Caco-2 (cell line): Measurements from ENCODE around the gene PRKAR1B. TPM values are rescaled to one million over a fixed set of nuclear protein-coding genes. Genes with fewer than 3 reads are reported as not detected.

Source experiments
- BruUV-seq: library from RNA; stranded (reverse); fragments of 400-500 nt; replicated peaks from 2 replicates; lab custom pipeline; 2021; lab: Mats Ljungman, UMichigan
- CTCF ChIA-PET: fragments of 300-600 bp; sonication (Branson Sonifier 250); formaldehyde crosslinking; loops from one replicate; lab custom pipeline; 2022; ENCODE audit warnings: antibody characterized with exemption; lab: Charles Lee
- POLR2A ChIA-PET: fragments of 300-600 bp; sonication (Branson Sonifier 250); formaldehyde crosslinking; loops from one replicate; lab custom pipeline; 2022; ENCODE audit warnings: antibody characterized with exemption; lab: Charles Lee
- DNase-seq, 2 experiments: peaks; one replicate each; pipeline versions ENCODE4 v3.0.0 to v3.0.0-alpha.2; 2020 to 2022
- H3K27me3 ChIP-seq: replicated peaks from 2 replicates; pipeline ENCODE4 v1.6.0; 2011; ENCODE audit warnings: low read length; ENCODE audit not compliant: control insufficient read depth, insufficient read depth
- H3K36me3 ChIP-seq: 2 replicates; pipeline ENCODE4 v1.5.1; 2011; ENCODE audit warnings: low read length; ENCODE audit not compliant: control insufficient read depth, insufficient read depth
- H3K4me1 ChIP-seq: fragments of 250-450 bp; sonication (Bioruptor Pico); 2 replicates; pipeline ENCODE4 v1.5.1; 2020; ENCODE audit warnings: mild to moderate bottlenecking
- H3K4me3 ChIP-seq: 2 replicates; pipeline ENCODE4 v1.5.1; 2011; ENCODE audit warnings: low read depth, mild to moderate bottlenecking, control low read depth, low read length
- H3K9me3 ChIP-seq: fragments of 250-450 bp; sonication (Bioruptor Pico); 2 replicates; pipeline ENCODE4 v1.5.1; 2020; ENCODE audit warnings: mild to moderate bottlenecking, moderate library complexity
- H3K27ac Mint-ChIP-seq: one replicate; pipeline ENCODE4 v1.8.0; 2022; ENCODE audit warnings: mixed read lengths; ENCODE audit not compliant: unreplicated experiment
- H3K27me3 Mint-ChIP-seq: one replicate; pipeline ENCODE4 v1.8.0; 2022; ENCODE audit warnings: mixed read lengths; ENCODE audit not compliant: insufficient read depth, unreplicated experiment
- H3K36me3 Mint-ChIP-seq: one replicate; pipeline ENCODE4 v1.8.0; 2022; ENCODE audit warnings: mild to moderate bottlenecking, mixed read lengths; ENCODE audit not compliant: insufficient read depth, unreplicated experiment
- H3K4me1 Mint-ChIP-seq: one replicate; pipeline ENCODE4 v1.8.0; 2022; ENCODE audit warnings: low read depth, mixed read lengths; ENCODE audit not compliant: unreplicated experiment
- H3K4me3 Mint-ChIP-seq: one replicate; pipeline ENCODE4 v1.8.0; 2022; ENCODE audit warnings: mild to moderate bottlenecking, moderate library complexity, mixed read lengths; ENCODE audit not compliant: unreplicated experiment
- H3K9me3 Mint-ChIP-seq: one replicate; pipeline ENCODE4 v1.8.0; 2022; ENCODE audit warnings: mixed read lengths; ENCODE audit not compliant: unreplicated experiment
- intact Hi-C: fragments of 100-400 bp; cut with micrococcal nuclease; formaldehyde crosslinking; loops from one replicate; pipeline ENCODE4 v1.10.0; 2022; ENCODE audit not compliant: unreplicated experiment
- total RNA-seq: library from RNA; stranded (reverse); gene quantifications from 2 replicates; pipeline ENCODE4 v1.2.3, GENCODE V29; 2022
- TF ChIP-seq, protein P1 (sequence below), 2 experiments: fragments of 200-600 bp in 1 of 2; IDR thresholded peaks; 1 replicate in 1 of 2; 2 replicates in 1 of 2; pipeline versions ENCODE4 v1.5.1 to v1.8.0; 2011 to 2022; ENCODE audit warnings: antibody characterized with exemption in 1 of 2, control low read depth in 1 of 2, inconsistent platforms in 1 of 2, low read depth in 1 of 2, low read length in 1 of 2, mild to moderate bottlenecking in 1 of 2, moderate library complexity in 1 of 2; ENCODE audit not compliant: insufficient read depth in 1 of 2, severe bottlenecking in 1 of 2, unreplicated experiment in 1 of 2

The PRKAR1B gene
- total RNA-seq, 1 experiment from 2014 or later = 56.6 TPM

DNA sequence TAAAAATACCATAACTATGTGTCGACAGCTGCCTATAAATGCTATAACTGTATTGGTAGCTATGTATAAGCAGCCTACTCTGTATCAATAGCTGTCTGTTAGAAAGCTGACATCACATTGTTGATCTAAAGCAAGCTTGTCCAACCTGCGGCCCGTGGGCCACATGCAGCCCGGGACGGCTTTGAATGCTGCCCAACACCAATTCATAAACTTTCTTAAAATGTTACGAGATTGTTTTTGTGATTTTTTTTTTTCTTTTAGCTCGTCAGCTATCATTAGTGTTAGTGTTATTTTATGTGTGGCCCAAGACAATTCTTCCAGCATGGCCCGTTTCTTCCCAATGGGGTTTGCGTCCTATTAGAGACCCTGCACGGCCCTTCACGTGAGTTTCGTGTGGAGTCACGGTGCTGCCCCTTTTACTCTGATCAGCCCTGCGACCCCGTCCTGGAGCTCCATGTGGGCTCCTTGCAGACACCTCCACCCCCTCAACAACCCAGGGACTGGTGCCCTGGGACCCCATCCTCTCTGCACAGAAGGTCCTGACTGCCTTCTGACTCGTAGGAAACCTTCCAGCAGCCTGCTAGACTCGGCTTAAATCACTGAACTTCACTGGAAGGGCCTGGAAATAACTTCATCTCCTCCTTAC, 4.5 kb upstream of the PRKAR1B start:
- peaks cover 23% of the 10 kb centered on the region for H3K36me3 Mint-ChIP-seq
- H3K9me3 ChIP-seq = peaks cover 12% of the 10 kb centered on the region
- BruUV-seq = no TSS peak
- TF ChIP-seq, protein P1, sequence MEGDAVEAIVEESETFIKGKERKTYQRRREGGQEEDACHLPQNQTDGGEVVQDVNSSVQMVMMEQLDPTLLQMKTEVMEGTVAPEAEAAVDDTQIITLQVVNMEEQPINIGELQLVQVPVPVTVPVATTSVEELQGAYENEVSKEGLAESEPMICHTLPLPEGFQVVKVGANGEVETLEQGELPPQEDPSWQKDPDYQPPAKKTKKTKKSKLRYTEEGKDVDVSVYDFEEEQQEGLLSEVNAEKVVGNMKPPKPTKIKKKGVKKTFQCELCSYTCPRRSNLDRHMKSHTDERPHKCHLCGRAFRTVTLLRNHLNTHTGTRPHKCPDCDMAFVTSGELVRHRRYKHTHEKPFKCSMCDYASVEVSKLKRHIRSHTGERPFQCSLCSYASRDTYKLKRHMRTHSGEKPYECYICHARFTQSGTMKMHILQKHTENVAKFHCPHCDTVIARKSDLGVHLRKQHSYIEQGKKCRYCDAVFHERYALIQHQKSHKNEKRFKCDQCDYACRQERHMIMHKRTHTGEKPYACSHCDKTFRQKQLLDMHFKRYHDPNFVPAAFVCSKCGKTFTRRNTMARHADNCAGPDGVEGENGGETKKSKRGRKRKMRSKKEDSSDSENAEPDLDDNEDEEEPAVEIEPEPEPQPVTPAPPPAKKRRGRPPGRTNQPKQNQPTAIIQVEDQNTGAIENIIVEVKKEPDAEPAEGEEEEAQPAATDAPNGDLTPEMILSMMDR (IDR thresholded peaks at IDR 0.05; ENCODE audit: insufficient read depth in 1 of 2, low read depth in 1 of 2, low read length in 1 of 2, severe bottlenecking in 1 of 2, unreplicated experiment in 1 of 2) = no peak
- no peaks in the 10 kb centered on the region for H3K4me1 Mint-ChIP-seq
- no peaks in the 10 kb centered on the region for H3K27me3 ChIP-seq
- H3K27me3 Mint-ChIP-seq = no peaks in the 10 kb centered on the region
- ChIA-PET CTCF (no interaction called here), POLR2A (no interaction called here)
- no peak overlapping the region for H3K27ac Mint-ChIP-seq
- H3K9me3 Mint-ChIP-seq = no peaks in the 10 kb centered on the region
- H3K4me3 Mint-ChIP-seq = no peak overlapping the region
- intact Hi-C loops = no loop called here
- H3K36me3 ChIP-seq = peaks cover 4% of the 10 kb centered on the region; the same call in 1 of the 2 replicates
- DNase-seq = no peak
- H3K4me3 ChIP-seq = no peak overlapping the region
- H3K4me1 ChIP-seq = 0 out of 2 replicates have a peak, but pooled peaks cover 3% of the 10 kb centered on the region

DNA sequence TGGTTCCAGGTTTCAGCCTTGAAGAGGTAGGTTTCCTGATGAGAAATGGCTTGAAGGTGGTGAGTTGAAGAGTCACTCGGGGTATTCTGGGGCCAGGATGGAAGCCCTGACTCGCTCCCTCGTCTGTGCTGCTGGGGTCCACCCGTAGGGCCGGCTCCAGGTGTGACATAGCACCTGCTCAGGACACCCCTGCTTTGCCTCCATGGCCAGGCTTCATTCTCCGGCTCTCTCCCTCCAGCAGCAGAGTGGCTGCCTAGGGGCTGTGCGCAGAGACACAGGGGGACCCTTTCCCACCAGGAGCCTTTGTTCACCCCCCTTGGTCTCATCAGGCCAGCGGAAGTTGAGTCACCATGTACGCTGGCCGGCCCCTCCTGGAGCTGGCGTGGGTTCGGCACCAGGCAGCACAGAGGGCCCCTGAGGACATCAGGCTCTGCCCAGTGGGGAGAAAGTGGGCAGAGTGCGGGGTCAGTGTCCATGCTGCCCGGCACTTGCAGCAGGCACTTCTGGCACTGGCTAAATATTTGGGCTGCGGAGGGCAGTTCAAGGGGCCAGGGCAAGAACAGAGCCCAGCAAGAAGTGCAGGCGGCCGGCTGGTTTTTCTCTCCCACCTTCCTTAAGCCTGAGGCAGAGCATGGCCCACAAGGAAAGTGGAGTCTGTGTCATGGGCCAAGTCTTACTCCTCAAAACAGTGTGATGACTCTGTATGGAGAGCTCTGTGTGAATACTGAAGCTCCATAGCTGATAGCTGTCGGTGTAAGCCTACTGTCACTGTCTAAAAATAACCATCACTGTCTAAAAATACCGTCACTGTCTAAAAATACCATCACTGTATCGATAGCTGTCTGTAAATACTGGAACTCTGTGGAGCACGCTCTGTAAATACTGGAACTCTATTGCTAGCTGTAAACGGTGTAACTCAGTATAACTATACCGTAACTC, 3.7 kb upstream of the PRKAR1B start:
- CTCF ChIA-PET = no interaction called here
- Histone ChIP-seq H3K4me1 (peaks cover 8% of the 10 kb centered on the region), H3K4me3 (no peak overlapping the region), H3K36me3 (peaks cover 4% of the 10 kb centered on the region; the same call in 1 of the 2 replicates), H3K27me3 (no peaks in the 10 kb centered on the region), H3K9me3 (peaks cover 18% of the 10 kb centered on the region)
- Mint-ChIP-seq H3K36me3 (peaks cover 28% of the 10 kb centered on the region), H3K27me3 (no peaks in the 10 kb centered on the region), H3K9me3 (no peaks in the 10 kb centered on the region), H3K4me1 (peaks cover 4% of the 10 kb centered on the region), H3K4me3 (no peak overlapping the region), H3K27ac (no peak overlapping the region)
- intact Hi-C loops = no loop called here
- POLR2A ChIA-PET = no interaction called here
- no TSS peak for BruUV-seq
- TF ChIP-seq, protein P1 (IDR thresholded peaks at IDR 0.05; ENCODE audit: insufficient read depth in 1 of 2, low read depth in 1 of 2, low read length in 1 of 2, severe bottlenecking in 1 of 2, unreplicated experiment in 1 of 2) = no peak
- peak in 1 of 2 experiments; percentile 27 for DNase-seq
